ENCODE results near the gene ULK4.

The ULK4 gene

DNA sequence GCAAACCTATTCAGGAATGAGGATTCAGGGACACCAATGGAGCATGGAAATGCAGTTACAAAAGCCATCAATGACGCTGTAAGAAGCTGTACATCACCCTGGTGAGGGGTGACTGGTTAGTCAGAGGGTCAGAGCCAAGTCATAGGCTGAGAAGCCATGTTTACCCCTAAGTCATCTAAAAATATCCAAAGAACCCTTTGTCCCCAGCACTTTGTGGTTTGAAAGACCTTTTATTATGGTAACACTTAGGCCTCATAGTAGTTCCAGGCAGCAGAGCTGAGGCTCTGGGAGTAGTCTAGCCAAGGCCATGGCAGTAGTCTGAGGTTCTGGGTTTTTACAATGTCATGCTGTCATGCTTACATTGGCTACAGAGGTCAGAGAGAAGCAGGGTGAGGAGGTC, 631.4 kb downstream of the ULK4 start:
- H2BK120ac ChIP-seq (ENCODE audit: low read depth, low read length): no peak overlapping the region
- no peak overlapping the region for H3K4ac ChIP-seq (ENCODE audit: low read depth, low read length)
- H2BK5ac ChIP-seq (ENCODE audit: low read length): no peak overlapping the region
- no peak overlapping the region for H3K4me3 ChIP-seq (ENCODE audit: low read length)
- H2AK5ac ChIP-seq (ENCODE audit: low read length): no peak overlapping the region
- no peak overlapping the region for H4K8ac ChIP-seq (ENCODE audit: low read depth, low read length)
- no peak for DNase-seq
- no peaks in the 10 kb centered on the region for H3K79me2 ChIP-seq (ENCODE audit: control insufficient read depth, insufficient read depth, low read length)
- no peak overlapping the region for H3K27ac ChIP-seq (ENCODE audit: low read depth, low read length)
- H3K56ac ChIP-seq (ENCODE audit: low read length): no peak overlapping the region
- H3K4me2 ChIP-seq (ENCODE audit: low read length): no peak overlapping the region
- no peaks in the 10 kb centered on the region for H3K79me1 ChIP-seq (ENCODE audit: low read length)
- no peak overlapping the region for H3K9ac ChIP-seq (ENCODE audit: low read length)
- no peak overlapping the region for H2BK15ac ChIP-seq (replicated peaks; ENCODE audit: low read depth)
- no peak overlapping the region for H4K5ac ChIP-seq (ENCODE audit: low read length)
- H3K36me3 ChIP-seq (ENCODE audit: control insufficient read depth, insufficient read depth, low read length): no peaks in the 10 kb centered on the region
- H3K18ac ChIP-seq (ENCODE audit: low read length): no peak overlapping the region
- peaks cover 3% of the 10 kb centered on the region for H3K4me1 ChIP-seq (ENCODE audit: control insufficient read depth, low read depth, low read length)
- H3K27me3 ChIP-seq (ENCODE audit: insufficient read depth, low read length, poor library complexity): no peaks in the 10 kb centered on the region
- no CpG with 5 or more reads among the region's 1 CpG for WGBS (ENCODE audit: extremely low coverage, insufficient coverage, low lambda C conversion rate)
- no peak overlapping the region for H3K23ac ChIP-seq (ENCODE audit: low read length)

DNA sequence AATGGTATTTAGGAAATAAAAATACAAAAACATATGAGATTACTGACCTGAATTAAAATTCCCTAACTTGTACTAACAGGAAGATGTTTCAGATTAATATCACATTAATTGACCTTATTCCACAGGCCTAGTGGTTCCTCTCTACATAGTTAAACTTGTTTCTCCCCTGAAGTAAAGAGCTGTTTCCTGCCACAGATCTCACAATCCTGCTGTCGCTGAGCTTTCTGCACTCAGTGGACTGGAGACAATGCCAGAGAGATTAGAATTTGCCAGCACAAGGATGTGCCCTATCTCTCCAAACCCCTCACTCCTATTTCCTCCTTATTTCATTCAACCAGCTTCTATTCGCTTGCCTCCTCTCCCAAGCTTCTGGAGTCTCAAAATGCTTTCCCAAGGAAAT, 632.0 kb downstream of the ULK4 start:
- H3K23ac ChIP-seq (ENCODE audit: low read length): no peak overlapping the region

DNA sequence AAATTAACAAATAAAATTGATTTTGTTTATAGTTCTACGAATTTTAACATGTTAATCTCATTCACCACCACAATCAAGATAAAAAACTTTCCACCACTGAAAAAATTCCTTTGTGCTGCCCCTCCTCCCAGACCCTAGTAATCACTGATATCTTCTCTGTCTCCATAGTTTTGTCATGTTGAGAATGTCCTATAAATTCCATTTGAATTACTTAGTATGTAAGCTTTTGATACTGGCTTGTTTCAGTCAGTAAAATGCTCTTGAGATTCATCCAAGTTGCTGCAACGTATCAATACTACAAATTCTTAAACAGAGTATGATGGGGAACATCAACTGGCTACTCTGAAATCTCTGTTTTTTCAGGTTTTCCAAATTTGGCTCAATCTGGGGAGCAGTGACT, 633.0 kb downstream of the ULK4 start:
- peaks cover 3% of the 10 kb centered on the region for H3K4me1 ChIP-seq (ENCODE audit: control insufficient read depth, low read depth, low read length)
- H3K79me1 ChIP-seq (ENCODE audit: low read length): no peaks in the 10 kb centered on the region
- H3K9ac ChIP-seq (ENCODE audit: low read length): no peak overlapping the region
- H4K5ac ChIP-seq (ENCODE audit: low read length): no peak overlapping the region
- H2BK120ac ChIP-seq (ENCODE audit: low read depth, low read length): no peak overlapping the region
- no peaks in the 10 kb centered on the region for H3K36me3 ChIP-seq (ENCODE audit: control insufficient read depth, insufficient read depth, low read length)
- H3K4me3 ChIP-seq (ENCODE audit: low read length): no peak overlapping the region
- H3K27me3 ChIP-seq (ENCODE audit: insufficient read depth, low read length, poor library complexity): no peaks in the 10 kb centered on the region
- no CpG with 5 or more reads among the region's 2 CpGs for WGBS (ENCODE audit: extremely low coverage, insufficient coverage, low lambda C conversion rate)
- no peak overlapping the region for H2AK5ac ChIP-seq (ENCODE audit: low read length)
- no peak overlapping the region for H3K23ac ChIP-seq (ENCODE audit: low read length)
- no peak overlapping the region for H3K4ac ChIP-seq (ENCODE audit: low read depth, low read length)
- H3K79me2 ChIP-seq (ENCODE audit: control insufficient read depth, insufficient read depth, low read length): no peaks in the 10 kb centered on the region
- DNase-seq: peak; percentile 23
- no peak overlapping the region for H4K8ac ChIP-seq (ENCODE audit: low read depth, low read length)
- no peak overlapping the region for H3K27ac ChIP-seq (ENCODE audit: low read depth, low read length)
- H2BK15ac ChIP-seq (replicated peaks; ENCODE audit: low read depth): no peak overlapping the region
- no peak overlapping the region for H3K4me2 ChIP-seq (ENCODE audit: low read length)
- H2BK5ac ChIP-seq (ENCODE audit: low read length): no peak overlapping the region
- H3K56ac ChIP-seq (ENCODE audit: low read length): no peak overlapping the region
- no peak overlapping the region for H3K18ac ChIP-seq (ENCODE audit: low read length)

More for the DNA sequence above, 632.0 kb downstream of the ULK4 start:
- Histone ChIP-seq H2BK5ac (ENCODE audit: low read length) (no peak overlapping the region), H3K4ac (ENCODE audit: low read depth, low read length) (no peak overlapping the region), H4K8ac (ENCODE audit: low read depth, low read length) (no peak overlapping the region), H3K9ac (ENCODE audit: low read length) (no peak overlapping the region), H3K56ac (ENCODE audit: low read length) (no peak overlapping the region), H3K79me2 (ENCODE audit: control insufficient read depth, insufficient read depth, low read length) (no peaks in the 10 kb centered on the region), H3K4me1 (ENCODE audit: control insufficient read depth, low read depth, low read length) (peaks cover 3% of the 10 kb centered on the region), H3K27ac (ENCODE audit: low read depth, low read length) (no peak overlapping the region), H2BK120ac (ENCODE audit: low read depth, low read length) (no peak overlapping the region), H3K27me3 (ENCODE audit: insufficient read depth, low read length, poor library complexity) (no peaks in the 10 kb centered on the region), H2AK5ac (ENCODE audit: low read length) (no peak overlapping the region), H3K4me3 (ENCODE audit: low read length) (no peak overlapping the region), H3K18ac (ENCODE audit: low read length) (no peak overlapping the region), H3K4me2 (ENCODE audit: low read length) (no peak overlapping the region), H3K79me1 (ENCODE audit: low read length) (no peaks in the 10 kb centered on the region), H3K36me3 (ENCODE audit: control insufficient read depth, insufficient read depth, low read length) (no peaks in the 10 kb centered on the region), H4K5ac (ENCODE audit: low read length) (no peak overlapping the region), H2BK15ac (replicated peaks; ENCODE audit: low read depth) (no peak overlapping the region)
- no CpG with 5 or more reads among the region's 2 CpGs for WGBS (ENCODE audit: extremely low coverage, insufficient coverage, low lambda C conversion rate)
- peak; percentile 25 for DNase-seq

DNA sequence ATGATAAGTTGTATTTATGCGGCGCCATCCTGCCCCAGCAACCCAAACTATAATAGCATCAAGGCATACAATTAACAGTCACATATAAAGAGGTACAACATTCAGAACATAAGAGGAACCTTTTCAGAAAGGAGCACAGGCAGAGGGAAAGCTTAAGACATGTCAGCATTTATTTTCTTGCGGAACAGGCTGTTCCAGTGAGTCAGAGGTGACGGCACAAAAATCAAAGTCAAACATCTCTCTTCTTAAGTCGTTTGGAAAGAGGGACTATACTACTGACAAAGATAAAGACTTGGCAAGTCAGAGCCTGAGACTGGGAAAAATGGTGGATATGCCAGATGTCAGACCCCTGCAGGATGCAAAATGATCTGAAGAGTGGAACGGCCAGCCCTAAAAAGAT, 634.2 kb downstream of the ULK4 start:
- H3K23ac ChIP-seq (ENCODE audit: low read length): no peak overlapping the region

DNA sequence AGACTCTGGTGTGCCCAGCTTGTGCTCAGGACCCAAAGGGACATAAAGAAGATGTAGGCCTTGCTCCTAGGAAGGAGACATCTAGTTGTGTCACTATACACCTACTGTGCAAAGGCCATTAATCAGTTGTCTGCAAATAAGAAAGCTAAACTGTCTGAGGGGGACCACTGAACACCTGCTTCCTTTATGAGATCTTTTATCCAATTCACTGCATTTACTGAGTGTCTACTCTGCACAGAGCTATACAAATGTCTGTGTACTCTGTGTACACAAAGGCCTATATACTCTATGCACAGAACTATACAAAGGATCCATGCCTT, 637.8 kb downstream of the ULK4 start:
- no peaks in the 10 kb centered on the region for H3K27me3 ChIP-seq (ENCODE audit: insufficient read depth, low read length, poor library complexity)
- H2BK5ac ChIP-seq (ENCODE audit: low read length): no peak overlapping the region
- H4K8ac ChIP-seq (ENCODE audit: low read depth, low read length): no peak overlapping the region
- DNase-seq: no peak
- H3K79me1 ChIP-seq (ENCODE audit: low read length): no peaks in the 10 kb centered on the region
- no peak overlapping the region for H3K56ac ChIP-seq (ENCODE audit: low read length)
- no peak overlapping the region for H3K4ac ChIP-seq (ENCODE audit: low read depth, low read length)
- H3K9ac ChIP-seq (ENCODE audit: low read length): no peak overlapping the region
- H3K79me2 ChIP-seq (ENCODE audit: control insufficient read depth, insufficient read depth, low read length): no peaks in the 10 kb centered on the region
- no peak overlapping the region for H3K4me2 ChIP-seq (ENCODE audit: low read length)
- H3K27ac ChIP-seq (ENCODE audit: low read depth, low read length): no peak overlapping the region
- H3K4me3 ChIP-seq (ENCODE audit: low read length): no peak overlapping the region
- no peaks in the 10 kb centered on the region for H3K36me3 ChIP-seq (ENCODE audit: control insufficient read depth, insufficient read depth, low read length)
- no peak overlapping the region for H4K5ac ChIP-seq (ENCODE audit: low read length)
- H2BK15ac ChIP-seq (replicated peaks; ENCODE audit: low read depth): no peak overlapping the region
- peaks cover 9% of the 10 kb centered on the region for H3K4me1 ChIP-seq (ENCODE audit: control insufficient read depth, low read depth, low read length)
- no peak overlapping the region for H2AK5ac ChIP-seq (ENCODE audit: low read length)
- H3K18ac ChIP-seq (ENCODE audit: low read length): no peak overlapping the region
- H3K23ac ChIP-seq (ENCODE audit: low read length): no peak overlapping the region
- H2BK120ac ChIP-seq (ENCODE audit: low read depth, low read length): no peak overlapping the region

More for the DNA sequence above, 634.2 kb downstream of the ULK4 start:
- no peak overlapping the region for H3K27ac ChIP-seq (ENCODE audit: low read depth, low read length)
- H3K4me3 ChIP-seq (ENCODE audit: low read length): no peak overlapping the region
- H3K4me2 ChIP-seq (ENCODE audit: low read length): no peak overlapping the region
- DNase-seq: no peak
- H2BK15ac ChIP-seq (replicated peaks; ENCODE audit: low read depth): no peak overlapping the region
- no peak overlapping the region for H3K4ac ChIP-seq (ENCODE audit: low read depth, low read length)
- no peak overlapping the region for H3K56ac ChIP-seq (ENCODE audit: low read length)
- H3K79me2 ChIP-seq (ENCODE audit: control insufficient read depth, insufficient read depth, low read length): no peaks in the 10 kb centered on the region
- H3K4me1 ChIP-seq (ENCODE audit: control insufficient read depth, low read depth, low read length): peaks cover 3% of the 10 kb centered on the region
- no peak overlapping the region for H2BK120ac ChIP-seq (ENCODE audit: low read depth, low read length)
- H3K79me1 ChIP-seq (ENCODE audit: low read length): no peaks in the 10 kb centered on the region
- no peaks in the 10 kb centered on the region for H3K36me3 ChIP-seq (ENCODE audit: control insufficient read depth, insufficient read depth, low read length)
- no peak overlapping the region for H2AK5ac ChIP-seq (ENCODE audit: low read length)
- no CpG with 5 or more reads among the region's 6 CpGs for WGBS (ENCODE audit: extremely low coverage, insufficient coverage, low lambda C conversion rate)
- H3K27me3 ChIP-seq (ENCODE audit: insufficient read depth, low read length, poor library complexity): no peaks in the 10 kb centered on the region
- no peak overlapping the region for H3K9ac ChIP-seq (ENCODE audit: low read length)
- no peak overlapping the region for H3K18ac ChIP-seq (ENCODE audit: low read length)
- H4K5ac ChIP-seq (ENCODE audit: low read length): no peak overlapping the region
- H4K8ac ChIP-seq (ENCODE audit: low read depth, low read length): no peak overlapping the region
- H2BK5ac ChIP-seq (ENCODE audit: low read length): no peak overlapping the region

DNA sequence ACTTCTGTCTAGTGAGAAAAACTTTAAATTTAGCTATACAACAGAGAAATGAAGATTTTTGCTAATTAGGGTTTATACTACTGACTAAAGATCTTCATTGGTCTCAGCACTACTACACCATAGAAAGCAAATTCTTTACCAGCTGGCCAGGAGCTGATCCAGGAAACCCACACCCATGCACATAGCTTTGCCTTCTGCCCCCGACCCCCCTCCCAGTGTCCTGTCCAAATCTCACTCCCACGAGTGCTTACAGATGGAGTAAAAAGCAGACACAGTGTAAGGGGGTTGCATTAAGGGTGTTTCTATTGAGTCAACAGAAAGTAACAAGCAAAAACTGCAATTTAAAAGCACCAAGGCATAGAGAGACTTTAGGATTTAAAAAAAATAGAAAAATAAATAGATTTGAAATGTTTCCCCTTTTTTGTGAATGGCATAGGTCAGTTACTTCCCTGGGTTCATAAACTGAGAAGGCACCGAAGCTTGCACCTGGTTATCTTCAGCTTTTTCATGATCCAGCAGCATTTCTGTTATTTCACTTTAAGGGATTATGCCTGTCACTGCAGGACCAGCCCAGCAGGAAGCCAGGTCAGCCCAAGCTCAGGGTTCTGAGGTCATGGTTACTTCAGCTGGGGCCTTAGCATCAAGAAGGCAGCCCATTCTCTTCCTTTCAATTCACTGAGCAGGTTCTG, 638.3 kb downstream of the ULK4 start:
- Histone ChIP-seq H3K27ac (ENCODE audit: low read depth, low read length) (no peak overlapping the region), H3K4me1 (ENCODE audit: control insufficient read depth, low read depth, low read length) (peaks cover 9% of the 10 kb centered on the region), H3K4me2 (ENCODE audit: low read length) (no peak overlapping the region), H3K9ac (ENCODE audit: low read length) (no peak overlapping the region), H3K23ac (ENCODE audit: low read length) (no peak overlapping the region), H3K79me2 (ENCODE audit: control insufficient read depth, insufficient read depth, low read length) (no peaks in the 10 kb centered on the region), H2BK120ac (ENCODE audit: low read depth, low read length) (no peak overlapping the region), H4K5ac (ENCODE audit: low read length) (no peak overlapping the region), H4K8ac (ENCODE audit: low read depth, low read length) (no peak overlapping the region), H2BK15ac (replicated peaks; ENCODE audit: low read depth) (no peak overlapping the region), H3K36me3 (ENCODE audit: control insufficient read depth, insufficient read depth, low read length) (no peaks in the 10 kb centered on the region), H3K27me3 (ENCODE audit: insufficient read depth, low read length, poor library complexity) (no peaks in the 10 kb centered on the region), H3K4me3 (ENCODE audit: low read length) (no peak overlapping the region), H3K4ac (ENCODE audit: low read depth, low read length) (no peak overlapping the region), H3K56ac (ENCODE audit: low read length) (no peak overlapping the region), H3K18ac (ENCODE audit: low read length) (no peak overlapping the region), H3K79me1 (ENCODE audit: low read length) (no peaks in the 10 kb centered on the region), H2AK5ac (ENCODE audit: low read length) (no peak overlapping the region), H2BK5ac (ENCODE audit: low read length) (no peak overlapping the region)
- no CpG with 5 or more reads among the region's 3 CpGs for WGBS (ENCODE audit: extremely low coverage, insufficient coverage, low lambda C conversion rate)
- peak; percentile 24 for DNase-seq

Measured in mesendoderm (in vitro differentiated cells).